Left colon (tissue), 2 donors: Measurements from ENCODE around the gene TBC1D24. TPM values are rescaled to one million over a fixed set of nuclear protein-coding genes. Genes with fewer than 3 reads are reported as not detected.

ENCODE experiments used
- ATAC-seq: fragments of 200-7000 bp; cut with Tn5 transposase; one replicate; pipeline ENCODE4 v1.9.1; 2020; ENCODE audit warnings: mild to moderate bottlenecking, moderate library complexity
- DNase-seq, 2 donors: peaks; one replicate each; pipeline ENCODE4 v3.0.0-alpha.2; 2020
- intact Hi-C, 2 donors: fragments of 100-400 bp; cut with DNase I in 1 of 2; cut with micrococcal nuclease in 1 of 2; formaldehyde crosslinking; loops; one replicate each; pipeline versions ENCODE4 v1.11.2 to v1.14.0; 2022; cut with DNase I, micrococcal nuclease
- total RNA-seq, 2 donors: library from RNA; stranded (reverse); fragmentation: NEBNext Ultra II Directional; extraction: Animal tissue kit (Norgen Biotek cat#: 25700); gene quantifications; one replicate each; pipeline ENCODE4 v1.2.1, GENCODE V29; 2021
- donor health status: DM: no; HTN: no; CAD: no.
- donor health status: DM: yes; HTN: yes; CAD: no.

The TBC1D24 gene
- total RNA-seq, 2 donors from 2014 or later, result 8.9 to 11.1 TPM

DNA sequence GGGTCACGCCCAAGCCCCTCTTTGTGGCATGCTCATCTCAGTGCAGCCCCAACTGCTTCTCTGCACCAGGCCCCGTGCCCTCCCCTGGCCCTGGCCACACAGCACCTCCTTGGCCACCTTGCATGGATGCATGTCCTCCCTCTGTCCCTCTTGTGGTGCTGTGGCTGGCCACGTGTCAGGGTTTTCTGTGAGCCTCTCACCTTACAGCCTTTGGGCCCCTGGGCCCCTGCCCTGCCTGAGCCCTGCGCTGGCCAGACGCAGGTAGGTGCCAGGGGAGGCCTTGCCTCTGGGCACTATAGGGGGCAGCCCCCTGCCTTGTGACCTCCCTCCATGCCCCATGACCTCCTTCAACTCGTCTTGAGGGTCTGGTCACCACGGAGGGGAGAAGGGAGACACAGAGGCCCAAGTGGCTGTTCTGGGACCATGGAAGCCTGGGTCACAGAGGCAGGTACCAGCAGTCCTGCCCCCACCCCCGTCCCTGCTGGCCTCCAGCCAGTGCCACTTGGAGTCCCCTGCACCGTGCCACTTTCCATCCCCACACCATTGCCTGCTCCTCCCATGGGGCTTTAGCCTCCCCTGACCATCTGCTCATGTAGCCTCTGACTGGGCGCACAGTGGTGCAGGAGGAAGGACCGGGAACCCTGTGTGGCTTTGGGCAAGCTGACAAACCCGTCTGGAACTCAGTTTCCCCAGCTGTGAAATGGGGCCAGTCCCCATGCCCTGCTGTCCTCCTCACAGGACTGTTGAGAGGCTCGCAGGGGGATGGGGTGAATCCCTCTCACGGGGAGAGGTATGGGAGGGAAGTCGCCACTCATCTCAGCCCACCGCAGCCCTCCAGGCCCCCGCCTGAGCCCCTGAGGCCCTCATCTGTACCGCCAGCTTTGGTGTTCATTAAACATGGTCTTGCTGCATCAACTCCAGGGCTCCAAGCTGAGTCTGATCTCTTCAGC, 27.3 kb downstream of the TBC1D24 start:
- intact Hi-C loops, result loop anchor here in 1 of 2 donors (10.0 kb wide), 1 partner anchor 77 kb away; the partner anchor contains the start of gene CCNF
- DNase-seq (peak in 1 of 2 donors; percentile 10), ATAC-seq (no peak)

- DNase-seq, result no peak
Measured at GRCh38 chr16:2505695-2506094, 30.8 kb downstream of the TBC1D24 start.

DNA sequence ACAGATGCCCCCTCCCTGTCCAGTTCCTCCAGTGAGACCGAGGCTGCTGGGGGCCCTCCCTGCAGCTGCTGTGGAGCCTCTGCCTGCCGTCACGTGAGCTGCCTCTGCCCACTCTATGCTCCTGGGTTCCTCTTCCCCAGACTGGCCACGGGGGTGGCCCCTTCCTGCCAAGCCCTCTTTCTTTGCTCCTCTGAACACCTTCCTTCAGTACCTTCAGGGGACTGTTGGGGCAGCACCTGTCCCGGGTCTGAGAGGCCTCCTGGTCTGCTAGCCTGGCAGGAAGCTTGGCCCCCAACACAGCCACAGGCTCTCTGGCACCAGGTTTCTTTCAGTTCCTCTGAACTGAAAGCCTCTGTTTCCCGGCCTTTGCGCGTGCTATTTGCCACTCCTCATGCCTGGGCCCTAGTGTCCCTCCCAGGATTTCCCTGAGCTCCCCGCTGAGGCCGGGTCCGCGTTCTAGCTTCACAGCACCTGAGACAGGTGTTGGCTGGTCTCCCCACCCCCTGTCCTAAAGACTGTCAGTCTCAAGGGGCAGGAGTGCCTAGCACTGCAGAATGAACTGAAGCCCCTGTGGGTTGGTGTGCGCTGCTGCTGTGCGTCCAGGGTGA, 32.2 kb downstream of the TBC1D24 start:
- DNase-seq (peak in 1 of 2 donors; percentile 31), ATAC-seq (no peak)
- intact Hi-C loops, result loop anchor here in 1 of 2 donors (10.0 kb wide), 1 partner anchor 82 kb away; the partner anchor contains the start of gene CCNF

More at GRCh38 chr16:2505695-2506094, 30.8 kb downstream of the TBC1D24 start:
- intact Hi-C loops, result loop anchor here in 1 of 2 donors (10.0 kb wide), 1 partner anchor 81 kb away; the partner anchor contains the start of gene CCNF
- no peak for ATAC-seq

DNA sequence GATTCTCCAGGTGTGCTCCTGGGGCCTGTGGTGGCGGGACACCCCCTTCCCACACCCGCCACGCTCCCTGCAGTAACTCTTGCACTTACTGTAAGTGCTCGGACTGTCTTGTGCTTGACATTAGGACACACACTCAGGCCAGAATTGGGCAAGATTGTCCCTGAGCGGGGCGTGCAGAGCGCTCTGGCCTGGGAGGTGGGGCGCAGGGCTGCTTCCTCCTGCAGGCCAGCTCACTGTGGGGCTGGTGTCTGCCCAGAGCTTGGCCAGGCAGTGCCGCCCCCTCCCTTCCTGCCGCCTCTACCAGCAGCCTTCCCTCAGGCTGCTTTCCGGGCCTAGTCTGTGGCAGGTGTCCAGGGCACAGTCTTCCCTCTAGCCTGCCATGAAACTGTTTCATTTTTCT, 32.7 kb downstream of the TBC1D24 start:
- DNase-seq (peak; percentile 25 to 51), ATAC-seq (peak; percentile 18)
- intact Hi-C loops, result loop anchor here in 1 of 2 donors (10.0 kb wide), 1 partner anchor 83 kb away; the partner anchor contains the start of gene CCNF

DNA sequence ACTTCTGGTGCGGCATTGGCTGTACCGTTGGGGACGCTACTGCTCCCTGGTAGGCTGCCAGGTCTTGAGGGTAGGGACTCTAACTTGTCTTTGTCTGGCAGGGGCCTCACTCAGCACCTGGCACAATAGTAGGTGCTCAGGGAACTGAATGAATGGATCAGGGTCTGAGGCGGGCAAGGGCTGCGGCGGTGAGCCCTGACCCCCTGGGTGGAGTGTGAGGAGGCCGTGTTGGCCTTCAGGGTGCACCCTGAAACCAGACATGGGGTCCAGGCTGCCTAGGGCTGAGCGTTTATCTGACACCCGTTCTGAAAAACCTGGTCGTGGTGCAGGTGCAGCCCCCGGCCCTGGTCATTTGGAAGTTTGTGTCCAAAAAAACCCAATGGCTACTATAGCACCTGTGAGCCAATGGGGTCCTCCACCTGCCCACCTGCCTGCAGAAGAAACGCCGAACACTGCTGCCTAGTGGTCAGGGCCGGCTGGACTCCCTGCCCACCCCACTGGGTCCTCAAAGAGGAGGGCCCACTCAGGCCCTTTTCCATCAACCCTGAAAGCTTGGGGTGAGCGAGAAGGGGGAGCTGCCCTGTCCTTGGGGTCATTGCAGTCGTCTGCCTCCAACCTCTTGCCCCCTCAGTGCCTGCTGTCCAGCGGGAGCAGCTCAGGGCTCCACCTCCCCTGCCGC, 33.9 kb downstream of the TBC1D24 start:
- intact Hi-C loops, result loop anchor here in 1 of 2 donors (10.0 kb wide), 1 partner anchor 84 kb away; the partner anchor contains the start of gene CCNF
- DNase-seq, result peak in 1 of 2 donors; percentile 8
- ATAC-seq, result no peak

GRCh38 chr16:2511128-2511800, 36.3 kb downstream of the TBC1D24 start:
- ATAC-seq, result no peak
- DNase-seq, result peak; percentile 61 to 69
- intact Hi-C loops, result no loop called here

- ATAC-seq (no peak), DNase-seq (peak in 1 of 2 donors; percentile 14)
- intact Hi-C loops, result no loop called here
Measured at GRCh38 chr16:2511996-2512734, 37.2 kb downstream of the TBC1D24 start.

GRCh38 chr16:2512735-2513404, 37.9 kb downstream of the TBC1D24 start:
- ATAC-seq (no peak), DNase-seq (peak; percentile 40 to 47)
- intact Hi-C loops, result no loop called here

DNA sequence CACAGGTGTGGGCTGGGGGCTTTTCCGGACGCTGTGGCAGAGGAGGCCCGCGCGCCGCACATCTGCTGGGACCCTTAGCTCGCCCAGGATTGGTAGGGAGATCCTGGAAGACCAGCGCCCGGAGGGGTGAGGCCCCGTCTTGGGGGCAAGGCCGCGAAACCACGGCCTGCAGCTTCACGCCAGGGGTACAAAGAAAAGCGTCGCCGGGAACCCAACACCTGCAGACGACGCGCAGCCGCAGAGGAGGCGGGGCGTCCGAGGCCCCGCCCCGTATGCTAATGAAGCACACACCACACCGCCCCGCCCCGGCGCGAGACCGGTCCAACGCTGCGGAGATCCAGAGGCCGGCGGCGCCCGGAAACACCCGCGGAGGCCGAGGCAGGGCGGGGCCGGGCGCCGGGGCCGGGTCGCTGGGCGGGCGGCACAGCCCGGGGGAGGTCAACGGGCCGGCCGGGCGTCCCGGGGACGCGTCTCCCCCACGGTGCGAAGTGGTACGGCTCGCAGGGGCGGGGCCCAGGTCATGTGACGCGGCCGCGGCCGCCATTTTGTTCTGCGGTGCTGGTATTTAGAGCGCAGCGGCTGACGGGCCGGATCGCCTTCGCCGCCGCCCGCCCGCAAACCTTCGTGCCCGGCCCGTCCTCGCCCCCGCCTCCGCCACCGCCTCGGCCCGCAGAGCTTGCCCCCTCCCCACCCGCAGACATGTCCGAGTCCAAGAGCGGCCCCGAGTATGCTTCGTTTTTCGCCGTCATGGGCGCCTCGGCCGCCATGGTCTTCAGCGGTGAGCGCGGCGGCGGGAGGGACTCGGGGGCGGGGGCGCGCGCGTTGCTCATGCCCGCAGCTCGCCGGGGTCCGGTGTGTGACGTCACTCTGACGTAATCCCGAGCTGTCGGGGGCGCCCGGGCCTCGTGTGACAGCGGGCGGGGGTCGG, 38.7 kb downstream of the TBC1D24 start, which contains the start of gene ATP6V0C:
ATP6V0C (plus strand) TSS at position 548 of the 928 bp plus-strand sequence; CDS start at position 700, 152 bp downstream.
- DNase-seq (peak; percentile 94 to 97), ATAC-seq (peak; percentile 80)
- intact Hi-C loops, result no loop called here

GRCh38 chr16:2514333-2515179, 39.6 kb downstream of the TBC1D24 start:
- DNase-seq (peak in 1 of 2 donors; percentile 55), ATAC-seq (peak; percentile 20)
- intact Hi-C loops, result no loop called here

GRCh38 chr16:2515180-2515851, 40.4 kb downstream of the TBC1D24 start:
- peak in 1 of 2 donors; percentile 57 for DNase-seq

DNA sequence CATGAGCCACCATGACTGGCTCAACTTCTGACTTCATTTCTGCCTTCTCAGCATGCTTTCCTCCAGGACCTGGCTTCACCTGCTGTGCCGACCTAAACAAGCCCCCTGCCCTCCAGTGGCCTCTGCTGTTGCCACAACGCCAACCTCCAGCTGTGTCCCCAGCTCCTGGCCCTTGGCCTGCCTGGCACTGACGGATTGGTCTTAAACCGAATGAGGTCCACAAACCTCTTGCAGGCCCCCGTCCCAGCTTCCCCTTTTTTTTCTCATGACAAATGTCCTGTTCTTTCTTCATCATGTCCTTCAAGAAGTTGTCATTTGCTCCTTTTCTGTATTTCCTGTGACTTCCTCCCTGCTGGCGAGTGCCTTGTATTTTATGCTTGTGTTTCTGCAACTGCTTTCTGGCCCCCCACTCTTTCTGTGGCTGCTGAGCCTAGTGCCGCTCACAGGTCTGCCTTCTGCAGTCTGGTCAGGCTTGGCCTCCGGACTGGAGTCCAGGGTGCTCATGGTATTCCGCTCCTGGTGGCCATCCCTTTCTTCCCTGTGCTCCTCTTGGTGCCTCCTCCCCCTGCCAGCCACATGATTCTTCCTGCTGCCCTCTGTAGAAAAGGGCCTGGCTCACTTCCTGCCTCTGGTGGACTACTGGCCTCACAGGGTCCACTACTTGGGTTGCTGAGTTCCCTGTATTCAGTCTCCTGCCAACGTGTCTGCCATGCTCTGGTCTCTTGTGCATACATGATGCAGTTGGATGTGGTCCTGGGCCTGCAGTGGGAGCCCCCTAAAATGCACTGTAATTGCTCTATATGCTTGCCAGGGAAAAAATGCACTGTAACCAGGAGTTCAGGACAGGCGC, 41.7 kb downstream of the TBC1D24 start:
- no peak for ATAC-seq
- intact Hi-C loops, result no loop called here

More at GRCh38 chr16:2515180-2515851, 40.4 kb downstream of the TBC1D24 start:
- intact Hi-C loops, result no loop called here
- peak; percentile 31 for ATAC-seq

DNA sequence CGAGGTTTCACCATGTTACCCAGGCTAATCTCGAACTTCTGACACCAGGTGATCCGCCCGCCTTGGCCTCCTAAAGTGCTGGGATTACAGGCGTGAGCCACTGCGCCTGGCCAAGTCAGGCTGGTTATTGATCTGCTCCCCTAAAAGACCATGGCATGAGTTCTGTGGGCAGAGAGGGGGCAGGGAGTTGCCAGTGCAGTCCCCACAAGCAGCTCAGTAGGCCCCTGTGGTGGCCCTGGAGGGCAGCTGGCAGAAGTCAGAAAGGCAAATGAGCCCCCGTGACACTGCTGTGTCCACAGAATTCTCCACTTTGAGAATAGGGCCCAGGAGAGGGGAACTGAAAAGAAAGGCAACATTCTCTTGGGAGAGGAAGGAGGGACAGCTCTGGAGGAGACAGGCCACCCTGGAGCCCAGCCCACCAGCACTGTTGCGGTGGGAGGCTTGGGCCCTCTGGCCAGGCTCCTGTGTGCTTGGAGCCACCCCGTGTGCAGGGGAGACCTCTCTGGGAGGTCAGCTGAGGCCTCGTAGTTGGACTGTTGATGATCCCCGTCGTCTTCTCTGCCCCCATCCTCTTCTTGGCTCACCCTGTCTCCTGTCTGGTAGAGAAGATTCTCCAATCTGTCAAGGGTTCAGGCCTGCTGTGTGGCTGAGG, 43.2 kb downstream of the TBC1D24 start:
- intact Hi-C loops, result no loop called here
- DNase-seq (peak in 1 of 2 donors; percentile 6), ATAC-seq (no peak)

More for the DNA sequence above, 41.7 kb downstream of the TBC1D24 start:
- DNase-seq, result peak in 1 of 2 donors; percentile 31
